ENCODE results near the gene MAP2. TPM values are rescaled to one million over a fixed set of nuclear protein-coding genes. Genes with fewer than 3 reads are reported as not detected.

The MAP2 gene
- total RNA-seq, 4 donors from 2014 or later, result 18.9 to 36.4 (median 25.3) TPM

- DNase-seq (ENCODE audit: low spot score) (no peak), ATAC-seq (ENCODE audit: low FRiP score) (no peak)
- TF ChIP-seq, protein P1, sequence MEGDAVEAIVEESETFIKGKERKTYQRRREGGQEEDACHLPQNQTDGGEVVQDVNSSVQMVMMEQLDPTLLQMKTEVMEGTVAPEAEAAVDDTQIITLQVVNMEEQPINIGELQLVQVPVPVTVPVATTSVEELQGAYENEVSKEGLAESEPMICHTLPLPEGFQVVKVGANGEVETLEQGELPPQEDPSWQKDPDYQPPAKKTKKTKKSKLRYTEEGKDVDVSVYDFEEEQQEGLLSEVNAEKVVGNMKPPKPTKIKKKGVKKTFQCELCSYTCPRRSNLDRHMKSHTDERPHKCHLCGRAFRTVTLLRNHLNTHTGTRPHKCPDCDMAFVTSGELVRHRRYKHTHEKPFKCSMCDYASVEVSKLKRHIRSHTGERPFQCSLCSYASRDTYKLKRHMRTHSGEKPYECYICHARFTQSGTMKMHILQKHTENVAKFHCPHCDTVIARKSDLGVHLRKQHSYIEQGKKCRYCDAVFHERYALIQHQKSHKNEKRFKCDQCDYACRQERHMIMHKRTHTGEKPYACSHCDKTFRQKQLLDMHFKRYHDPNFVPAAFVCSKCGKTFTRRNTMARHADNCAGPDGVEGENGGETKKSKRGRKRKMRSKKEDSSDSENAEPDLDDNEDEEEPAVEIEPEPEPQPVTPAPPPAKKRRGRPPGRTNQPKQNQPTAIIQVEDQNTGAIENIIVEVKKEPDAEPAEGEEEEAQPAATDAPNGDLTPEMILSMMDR (IDR thresholded peaks at IDR 0.05), result no peak
Measured at GRCh38 chr2:209526561-209526960, 102.7 kb downstream of the MAP2 start.

DNA sequence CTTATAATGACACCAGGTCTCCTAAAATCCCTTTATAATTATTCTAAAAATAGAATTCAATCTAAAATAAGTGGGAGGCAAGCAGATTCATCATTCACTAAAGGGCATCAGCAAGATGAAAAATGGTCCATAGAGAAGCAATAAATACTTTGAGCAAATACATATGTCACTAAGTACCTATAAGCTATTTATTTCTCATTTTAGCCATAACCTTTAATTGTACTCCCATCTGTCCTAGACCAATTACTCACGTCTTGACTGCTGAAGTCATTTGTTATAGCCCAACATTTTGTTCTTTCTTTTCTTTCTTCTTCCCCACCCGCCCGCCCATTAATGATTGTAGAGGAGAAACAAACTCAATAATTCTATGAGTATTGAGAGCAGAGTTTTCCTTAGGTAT, 105.7 kb downstream of the MAP2 start:
- DNase-seq (ENCODE audit: low spot score), result no peak
- ATAC-seq (ENCODE audit: low FRiP score), result no peak
- TF ChIP-seq, protein P1 (IDR thresholded peaks at IDR 0.05), result no peak

DNA sequence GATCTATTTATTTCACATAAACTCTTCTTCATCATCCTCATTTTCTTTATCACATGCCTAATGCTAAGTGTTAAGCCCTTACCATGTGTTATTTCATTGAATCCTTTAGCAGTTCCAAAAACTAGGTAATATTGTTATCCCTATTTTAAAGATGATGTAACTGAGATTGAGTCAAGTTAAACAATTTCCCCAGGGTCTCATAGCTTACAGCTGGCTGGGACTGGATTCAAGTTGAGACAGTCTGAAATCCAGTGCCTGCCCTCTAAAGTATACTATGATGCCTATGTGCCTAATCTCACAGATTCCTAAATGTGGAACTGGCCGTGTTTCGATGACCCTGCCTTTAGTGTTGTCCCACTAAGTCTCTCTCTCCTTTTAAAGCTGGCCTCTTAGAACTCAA, 108.5 kb downstream of the MAP2 start:
- TF ChIP-seq, protein P1 (IDR thresholded peaks at IDR 0.05), result no peak
- ATAC-seq (ENCODE audit: low FRiP score), result no peak
- DNase-seq (ENCODE audit: low spot score), result no peak

GRCh38 chr2:209533391-209533790, 109.5 kb downstream of the MAP2 start:
- TF ChIP-seq, protein P1 (IDR thresholded peaks at IDR 0.05), result no peak
- no peak for ATAC-seq (ENCODE audit: low FRiP score)
- DNase-seq (ENCODE audit: low spot score), result no peak

- DNase-seq (ENCODE audit: low spot score) (no peak), ATAC-seq (ENCODE audit: low FRiP score) (no peak)
- TF ChIP-seq, protein P1 (IDR thresholded peaks at IDR 0.05), result no peak
Measured at GRCh38 chr2:209534228-209534627, 110.4 kb downstream of the MAP2 start.

GRCh38 chr2:209536363-209536762, 112.5 kb downstream of the MAP2 start:
- ATAC-seq (ENCODE audit: low FRiP score) (no peak), DNase-seq (ENCODE audit: low spot score) (no peak)
- TF ChIP-seq, protein P1 (IDR thresholded peaks at IDR 0.05), result no peak

DNA sequence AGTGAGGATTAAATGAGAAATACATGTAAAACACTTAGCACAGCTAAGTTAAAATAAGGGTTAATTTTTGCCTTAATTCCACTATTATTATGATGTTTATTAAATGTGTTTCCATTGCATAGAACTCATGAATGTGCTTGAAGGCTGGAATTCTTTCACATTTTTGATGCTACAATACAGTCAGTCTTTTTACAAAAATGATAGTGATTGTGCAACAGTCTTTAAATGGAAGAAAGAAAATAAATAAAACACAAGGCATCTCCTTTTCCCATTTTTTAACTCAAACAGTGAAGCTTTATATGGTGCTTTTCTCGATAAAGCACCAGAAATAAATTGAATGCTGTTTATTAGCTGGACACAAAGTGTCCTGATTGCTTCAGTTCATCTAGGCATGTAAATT, 123.9 kb downstream of the MAP2 start:
- ATAC-seq (ENCODE audit: low FRiP score) (no peak), DNase-seq (ENCODE audit: low spot score) (no peak)
- TF ChIP-seq, protein P1 (IDR thresholded peaks at IDR 0.05), result no peak
